K562 (cell line): ENCODE data around the gene TFEB. TPM values are rescaled to one million over a fixed set of nuclear protein-coding genes. Genes with fewer than 3 reads are reported as not detected.
A peak's percentile ranks its signal among the peaks of the same experiment; 100 is the strongest.

ENCODE experiments used
- ATF7 ChIP-seq: fragments of 450-650 bp; IDR thresholded peaks from 2 replicates; pipeline ENCODE4 v1.7.1; 2014; ENCODE audit warnings: mild to moderate bottlenecking, moderate library complexity
- CHD1 ChIP-seq: fragments of 200-600 bp; sonication (generic); IDR thresholded peaks from one replicate; pipeline ENCODE4 v1.6.1; 2012; ENCODE audit warnings: mild to moderate bottlenecking, moderate library complexity, low read length, inconsistent platforms
- CREM ChIP-seq: IDR thresholded peaks from 2 replicates; pipeline ENCODE4 v1.6.1; 2014; ENCODE audit warnings: antibody characterized with exemption, low read depth
- EP300 ChIP-seq: IDR thresholded peaks from 2 replicates; pipeline ENCODE4 v1.6.1; 2012; ENCODE audit warnings: low read length, improper control_type of control experiment
- EWSR1 ChIP-seq: fragments of 450-650 bp; IDR thresholded peaks from 2 replicates; pipeline ENCODE4 v1.6.1; 2018; ENCODE audit warnings: borderline replicate concordance, mild to moderate bottlenecking, low read depth, moderate library complexity; ENCODE audit not compliant: partially characterized antibody
- EZH2 ChIP-seq: IDR thresholded peaks from 2 replicates; pipeline ENCODE4 v1.6.1; 2012; ENCODE audit warnings: low read depth, mild to moderate bottlenecking, inconsistent platforms, low read length, borderline replicate concordance
- FOXK1 ChIP-seq: sonication (generic); formaldehyde crosslinking; IDR thresholded peaks from 2 replicates; pipeline ENCODE4 v1.8.0; 2022; ENCODE audit warnings: missing genetic modification reagents, mild to moderate bottlenecking, borderline replicate concordance
- FUS ChIP-seq: fragments of 200-400 bp; formaldehyde crosslinking; optimal IDR thresholded peaks from 2 replicates; pipeline ENCODE3; 2017; ENCODE audit warnings: low read depth, low read length
- GABPB2 ChIP-seq: fragments of 250-450 bp; sonication (Bioruptor Pico); conservative IDR thresholded peaks from 2 replicates; pipeline ENCODE4 v1.5.1; 2021; ENCODE audit warnings: mild to moderate bottlenecking
- GATAD2B ChIP-seq: fragments of 450-650 bp; IDR thresholded peaks from 2 replicates; pipeline ENCODE4 v1.6.1; 2017; ENCODE audit warnings: mild to moderate bottlenecking, borderline replicate concordance
- HBP1 ChIP-seq: fragments of 450-650 bp; formaldehyde crosslinking; IDR thresholded peaks from 2 replicates; pipeline ENCODE4 v1.4.0; 2022; ENCODE audit warnings: missing genetic modification characterization
- KHSRP ChIP-seq: fragments of 450-650 bp; IDR thresholded peaks from 2 replicates; pipeline ENCODE4 v1.6.1; 2017
- MAZ ChIP-seq, 2 experiments: fragments of 450-650 bp in 1 of 2; sonication (generic) in 1 of 2; formaldehyde crosslinking; IDR thresholded peaks in 1 of 2; conservative IDR thresholded peaks in 1 of 2; 2 replicates each; pipeline versions ENCODE4 v1.4.0 to v1.5.0; 2020; ENCODE audit warnings: mild to moderate bottlenecking in 1 of 2, missing genetic modification reagents in 1 of 2
- NEUROD1 ChIP-seq: fragments of 150-350 bp; IDR thresholded peaks from 2 replicates; pipeline ENCODE4 v1.6.1; 2014; ENCODE audit warnings: borderline replicate concordance, low read length, low read depth; ENCODE audit not compliant: partially characterized antibody
- NUFIP1 ChIP-seq: fragments of 450-650 bp; IDR thresholded peaks from 2 replicates; pipeline ENCODE4 v1.6.1; 2018; ENCODE audit not compliant: partially characterized antibody
- POU5F1 ChIP-seq: fragments of 150-350 bp; IDR thresholded peaks from 2 replicates; pipeline ENCODE4 v1.6.1; 2014; ENCODE audit warnings: borderline replicate concordance, low read length, low read depth, mild to moderate bottlenecking; ENCODE audit not compliant: partially characterized antibody
- RAD21 ChIP-seq, 2 experiments: fragments of 250-450 bp in 1 of 2; fragments of 450-650 bp in 1 of 2; sonication (Bioruptor Pico) in 1 of 2; formaldehyde crosslinking in 1 of 2; IDR thresholded peaks in 1 of 2; conservative IDR thresholded peaks in 1 of 2; 2 replicates each; pipeline versions ENCODE4 v1.4.0 to v1.8.0; 2020 to 2022; ENCODE audit warnings: mild to moderate bottlenecking in 2 of 2, moderate library complexity in 1 of 2
- SP1 ChIP-seq: sonication (generic); formaldehyde crosslinking; IDR thresholded peaks from 2 replicates; pipeline ENCODE4 v1.8.1; 2022; ENCODE audit warnings: mild to moderate bottlenecking, missing genetic modification reagents
- TAF1 ChIP-seq: IDR thresholded peaks from 2 replicates; pipeline ENCODE4 v1.6.1; 2011; ENCODE audit warnings: mild to moderate bottlenecking, low read length, moderate library complexity; ENCODE audit not compliant: insufficient read depth, control insufficient read depth, severe bottlenecking; ENCODE audit errors: extremely low read depth
- TEAD1 ChIP-seq, 2 experiments: fragments of 450-650 bp in 1 of 2; sonication (generic) in 1 of 2; formaldehyde crosslinking; IDR thresholded peaks; 2 replicates each; pipeline versions ENCODE4 v1.4.0 to v1.8.0; 2020 to 2022; ENCODE audit warnings: mild to moderate bottlenecking in 2 of 2, missing genetic modification reagents in 1 of 2
- polyA plus RNA-seq, 8 experiments: library from polyadenylated mRNA; depleted of rRNA in 4 of 8; stranded (reverse) in 5 of 8; unstranded in 3 of 8; fragments of >200 nt; fragmentation: Nextera tagmentation in 2 of 8; fragmentation: Illumina TruSeq in 1 of 8; extraction: Ambion mirVana in 2 of 8; extraction: Trizol in 1 of 8; gene quantifications; 2 replicates each; pipeline versions ENCODE4 v1.2.1 to v1.2.3, GENCODE V29; 2011 to 2014; ENCODE audit warnings: inconsistent platforms in 1 of 8, missing spikeins in 1 of 8
- total RNA-seq, 7 experiments: library from RNA; depleted of rRNA in 6 of 7; stranded (reverse); fragments of >200 nt in 6 of 7; fragmentation: Illumina TruSeq in 2 of 7; extraction: Trizol in 2 of 7; gene quantifications; 2 replicates each; pipeline versions ENCODE4 v1.2.1 to v1.2.3, GENCODE V29; 2011 to 2021; ENCODE audit warnings: low replicate concordance in 1 of 7
- TF ChIP-seq, protein P1 (sequence below): IDR thresholded peaks from 2 replicates; pipeline ENCODE4 v1.6.1; 2011; ENCODE audit warnings: borderline replicate concordance, low read depth, mild to moderate bottlenecking, moderate library complexity, low read length; ENCODE audit not compliant: insufficient read depth, poor library complexity, severe bottlenecking
- TF ChIP-seq, protein P2 (sequence below): fragments of 250-450 bp; sonication (Bioruptor Pico); IDR thresholded peaks from 2 replicates; pipeline ENCODE4 v1.5.1; 2021; ENCODE audit warnings: mild to moderate bottlenecking

TFEB gene
- total and polyA plus RNA-seq, 9 of the 15 experiments (the other 6 are each of a cell fraction or from before 2014, with no cell fraction given) = 0.04 to 4.7 (median 2.0) TPM

DNA sequence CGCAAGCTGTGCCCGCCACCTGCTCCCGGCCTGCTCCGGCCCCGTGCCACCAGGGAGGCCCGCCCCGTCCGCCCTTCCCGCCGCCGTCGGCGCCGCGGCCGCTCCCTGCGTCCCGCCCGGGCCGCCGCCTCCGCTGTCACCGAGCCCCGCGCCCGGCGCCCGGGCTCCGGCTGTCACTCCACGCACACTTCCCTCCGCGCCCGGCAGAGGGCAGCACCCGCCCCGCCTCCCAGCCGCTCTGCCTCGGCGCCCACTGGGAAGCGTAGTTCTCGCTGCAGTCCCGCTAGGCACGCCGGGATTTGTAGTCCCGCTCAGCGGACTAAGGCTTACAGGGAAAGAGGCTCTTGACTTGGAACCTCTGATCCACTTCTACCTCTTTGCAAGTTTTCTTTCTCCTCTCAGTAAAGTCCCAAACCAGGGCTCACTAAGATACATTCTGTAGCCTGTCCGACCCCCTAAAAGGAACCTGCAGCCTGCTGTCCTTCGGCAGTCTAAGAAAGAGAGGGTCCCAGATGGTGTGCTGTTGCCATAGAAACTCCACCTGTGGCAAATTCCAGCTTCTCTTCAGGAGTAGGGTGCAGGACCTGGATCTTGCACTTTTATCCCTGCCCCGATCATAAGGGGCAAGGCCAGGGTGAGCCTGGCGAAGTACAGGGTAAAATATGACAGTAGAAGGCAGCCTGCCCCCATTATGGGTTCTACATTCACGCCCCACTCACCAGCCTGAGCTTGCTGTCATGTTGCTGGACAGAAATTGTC is at the start of gene TFEB (continued):
- TF ChIP-seq TAF1 (no peak), POU5F1 (peak; percentile 81), NUFIP1 (no peak), HBP1 (no peak), TEAD1 (CRISPR knock-in tag; IDR thresholded peaks at IDR 0.05) (peak; percentile 70 to 72; a peak in 2 of 4 replicates), SP1 (CRISPR knock-in tag) (peak; percentile 96), MAZ (CRISPR knock-in tag; conservative IDR thresholded peaks at IDR 0.05 in 1 of 2, IDR thresholded peaks at IDR 0.05 in 1 of 2) (peak; percentile 77 to 89), EWSR1 (no peak), EP300 (0 out of 2 replicates have a peak, but pooled peaks have one; percentile 24), KHSRP (no peak), GABPB2 (no peak), RAD21 (CRISPR knock-in tag; conservative IDR thresholded peaks at IDR 0.05 in 1 of 2, IDR thresholded peaks at IDR 0.05 in 1 of 2) (peak; percentile 78 to 82), ATF7 (peak; percentile 71; the same call in 1 of the 2 replicates), EZH2 (no peak), CREM (peak; percentile 92), CHD1 (no peak), GATAD2B (no peak; the same call in 1 of the 2 replicates), FOXK1 (CRISPR knock-in tag) (peak; percentile 45; the same call in 1 of the 2 replicates), FUS (no peak), NEUROD1 (peak; percentile 38)
- TF ChIP-seq, protein P1, sequence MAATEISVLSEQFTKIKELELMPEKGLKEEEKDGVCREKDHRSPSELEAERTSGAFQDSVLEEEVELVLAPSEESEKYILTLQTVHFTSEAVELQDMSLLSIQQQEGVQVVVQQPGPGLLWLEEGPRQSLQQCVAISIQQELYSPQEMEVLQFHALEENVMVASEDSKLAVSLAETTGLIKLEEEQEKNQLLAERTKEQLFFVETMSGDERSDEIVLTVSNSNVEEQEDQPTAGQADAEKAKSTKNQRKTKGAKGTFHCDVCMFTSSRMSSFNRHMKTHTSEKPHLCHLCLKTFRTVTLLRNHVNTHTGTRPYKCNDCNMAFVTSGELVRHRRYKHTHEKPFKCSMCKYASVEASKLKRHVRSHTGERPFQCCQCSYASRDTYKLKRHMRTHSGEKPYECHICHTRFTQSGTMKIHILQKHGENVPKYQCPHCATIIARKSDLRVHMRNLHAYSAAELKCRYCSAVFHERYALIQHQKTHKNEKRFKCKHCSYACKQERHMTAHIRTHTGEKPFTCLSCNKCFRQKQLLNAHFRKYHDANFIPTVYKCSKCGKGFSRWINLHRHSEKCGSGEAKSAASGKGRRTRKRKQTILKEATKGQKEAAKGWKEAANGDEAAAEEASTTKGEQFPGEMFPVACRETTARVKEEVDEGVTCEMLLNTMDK = peak; percentile 99
- TF ChIP-seq, protein P2, sequence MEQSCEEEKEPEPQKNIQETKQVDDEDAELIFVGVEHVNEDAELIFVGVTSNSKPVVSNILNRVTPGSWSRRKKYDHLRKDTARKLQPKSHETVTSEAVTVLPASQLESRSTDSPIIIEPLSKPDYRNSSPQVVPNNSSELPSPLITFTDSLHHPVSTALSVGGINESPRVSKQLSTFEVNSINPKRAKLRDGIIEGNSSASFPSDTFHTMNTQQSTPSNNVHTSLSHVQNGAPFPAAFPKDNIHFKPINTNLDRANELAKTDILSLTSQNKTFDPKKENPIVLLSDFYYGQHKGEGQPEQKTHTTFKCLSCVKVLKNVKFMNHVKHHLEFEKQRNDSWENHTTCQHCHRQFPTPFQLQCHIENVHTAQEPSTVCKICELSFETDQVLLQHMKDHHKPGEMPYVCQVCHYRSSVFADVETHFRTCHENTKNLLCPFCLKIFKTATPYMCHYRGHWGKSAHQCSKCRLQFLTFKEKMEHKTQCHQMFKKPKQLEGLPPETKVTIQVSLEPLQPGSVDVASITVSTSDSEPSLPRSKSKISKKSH = no peak
